Measurements from ENCODE around the gene MYO10. TPM values are rescaled to one million over a fixed set of nuclear protein-coding genes. Genes with fewer than 3 reads are reported as not detected.

The MYO10 gene
- total RNA-seq, 1 experiment from 2014 or later: 89.8 TPM

DNA sequence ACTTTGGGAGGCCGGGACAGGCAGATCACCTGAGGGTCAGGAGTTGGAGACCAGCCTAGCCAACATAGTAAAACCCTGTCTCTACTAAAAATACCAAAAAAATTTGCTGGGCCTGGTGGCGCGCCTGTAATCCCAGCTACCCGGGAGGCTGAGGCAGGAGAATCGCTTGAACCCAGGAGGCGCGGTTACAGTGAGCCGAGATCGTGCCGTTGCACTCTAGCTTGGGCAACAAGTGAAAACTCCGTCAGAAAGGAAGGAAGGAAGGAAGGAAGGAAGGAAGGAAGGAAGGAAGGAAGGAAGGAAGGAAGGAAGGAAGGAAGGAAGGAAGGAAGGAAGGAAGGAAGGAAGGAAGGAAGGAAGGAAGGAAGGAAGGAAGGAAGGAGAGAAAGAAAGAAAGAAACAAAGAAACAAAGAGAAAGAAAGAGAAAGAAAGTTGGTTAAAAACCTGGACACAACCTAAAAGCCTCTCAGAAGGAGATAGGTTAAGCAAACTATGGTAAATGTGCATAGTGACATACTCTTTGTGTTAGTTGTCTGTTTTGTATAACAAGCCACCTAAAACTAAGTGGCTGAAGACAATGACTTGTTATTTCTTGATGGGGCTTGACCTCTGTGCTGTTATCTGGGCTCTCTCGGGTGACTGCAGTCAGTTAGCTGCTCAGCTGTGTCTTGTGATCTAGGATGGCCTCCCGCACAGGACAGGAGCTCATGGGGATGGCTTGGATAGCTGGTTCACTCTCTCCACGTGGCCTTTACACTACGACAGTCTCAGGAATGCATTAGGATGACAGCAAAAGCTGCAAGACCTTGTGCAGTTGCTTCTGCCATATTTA, 8.0 kb upstream of the MYO10 start:
- CTCF ChIA-PET: interaction anchor here (1.8 kb wide), 1 partner anchor 188 kb away, joined by 5 read pairs; no protein-coding TSS in a partner anchor
- H3K4me1 Mint-ChIP-seq: peaks cover 3% of the 10 kb centered on the region
- ATAC-seq (no peak), DNase-seq (ENCODE audit: low spot score) (no peak)
- H3K4me3 Mint-ChIP-seq: no peak overlapping the region
- H3K9me3 Mint-ChIP-seq: peaks cover 19% of the 10 kb centered on the region
- peaks cover 5% of the 10 kb centered on the region for H3K27me3 Mint-ChIP-seq (ENCODE audit: low read depth)
- H3K36me3 Mint-ChIP-seq: peaks cover 15% of the 10 kb centered on the region
- POLR2A ChIA-PET: no interaction called here
- no peak overlapping the region for H3K27ac Mint-ChIP-seq
- TF ChIP-seq JAZF1 (CRISPR knock-in tag; IDR thresholded peaks at IDR 0.05): no peak
- TF ChIP-seq, protein P1, sequence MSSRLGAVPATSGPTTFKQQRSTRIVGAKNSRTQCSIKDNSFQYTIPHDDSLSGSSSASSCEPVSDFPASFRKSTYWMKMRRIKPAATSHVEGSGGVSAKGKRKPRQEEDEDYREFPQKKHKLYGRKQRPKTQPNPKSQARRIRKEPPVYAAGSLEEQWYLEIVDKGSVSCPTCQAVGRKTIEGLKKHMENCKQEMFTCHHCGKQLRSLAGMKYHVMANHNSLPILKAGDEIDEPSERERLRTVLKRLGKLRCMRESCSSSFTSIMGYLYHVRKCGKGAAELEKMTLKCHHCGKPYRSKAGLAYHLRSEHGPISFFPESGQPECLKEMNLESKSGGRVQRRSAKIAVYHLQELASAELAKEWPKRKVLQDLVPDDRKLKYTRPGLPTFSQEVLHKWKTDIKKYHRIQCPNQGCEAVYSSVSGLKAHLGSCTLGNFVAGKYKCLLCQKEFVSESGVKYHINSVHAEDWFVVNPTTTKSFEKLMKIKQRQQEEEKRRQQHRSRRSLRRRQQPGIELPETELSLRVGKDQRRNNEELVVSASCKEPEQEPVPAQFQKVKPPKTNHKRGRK (CRISPR knock-in tag; IDR thresholded peaks at IDR 0.05; ENCODE audit: borderline replicate concordance): no peak
- no peak for TF ChIP-seq NR2C2 (CRISPR knock-in tag; IDR thresholded peaks at IDR 0.05)
- TF ChIP-seq, protein P2, sequence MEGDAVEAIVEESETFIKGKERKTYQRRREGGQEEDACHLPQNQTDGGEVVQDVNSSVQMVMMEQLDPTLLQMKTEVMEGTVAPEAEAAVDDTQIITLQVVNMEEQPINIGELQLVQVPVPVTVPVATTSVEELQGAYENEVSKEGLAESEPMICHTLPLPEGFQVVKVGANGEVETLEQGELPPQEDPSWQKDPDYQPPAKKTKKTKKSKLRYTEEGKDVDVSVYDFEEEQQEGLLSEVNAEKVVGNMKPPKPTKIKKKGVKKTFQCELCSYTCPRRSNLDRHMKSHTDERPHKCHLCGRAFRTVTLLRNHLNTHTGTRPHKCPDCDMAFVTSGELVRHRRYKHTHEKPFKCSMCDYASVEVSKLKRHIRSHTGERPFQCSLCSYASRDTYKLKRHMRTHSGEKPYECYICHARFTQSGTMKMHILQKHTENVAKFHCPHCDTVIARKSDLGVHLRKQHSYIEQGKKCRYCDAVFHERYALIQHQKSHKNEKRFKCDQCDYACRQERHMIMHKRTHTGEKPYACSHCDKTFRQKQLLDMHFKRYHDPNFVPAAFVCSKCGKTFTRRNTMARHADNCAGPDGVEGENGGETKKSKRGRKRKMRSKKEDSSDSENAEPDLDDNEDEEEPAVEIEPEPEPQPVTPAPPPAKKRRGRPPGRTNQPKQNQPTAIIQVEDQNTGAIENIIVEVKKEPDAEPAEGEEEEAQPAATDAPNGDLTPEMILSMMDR (IDR thresholded peaks at IDR 0.05): no peak
- no peak for TF ChIP-seq AFF4 (CRISPR knock-in tag; IDR thresholded peaks at IDR 0.05; ENCODE audit: borderline replicate concordance)
- no peak for TF ChIP-seq ZNF121 (CRISPR knock-in tag; IDR thresholded peaks at IDR 0.05)
- TF ChIP-seq, protein P3, sequence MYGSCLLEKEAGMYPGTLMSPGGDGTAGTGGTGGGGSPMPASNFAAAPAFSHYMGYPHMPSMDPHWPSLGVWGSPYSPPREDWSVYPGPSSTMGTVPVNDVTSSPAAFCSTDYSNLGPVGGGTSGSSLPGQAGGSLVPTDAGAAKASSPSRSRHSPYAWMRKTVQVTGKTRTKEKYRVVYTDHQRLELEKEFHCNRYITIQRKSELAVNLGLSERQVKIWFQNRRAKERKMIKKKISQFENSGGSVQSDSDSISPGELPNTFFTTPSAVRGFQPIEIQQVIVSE (CRISPR knock-in tag; IDR thresholded peaks at IDR 0.05; ENCODE audit: borderline replicate concordance): no peak
- TF ChIP-seq GABPB1 (CRISPR knock-in tag; IDR thresholded peaks at IDR 0.05): no peak
- TF ChIP-seq NFYB (CRISPR knock-in tag; conservative IDR thresholded peaks at IDR 0.05; ENCODE audit: low read depth): no peak
- no peak for TF ChIP-seq KAT7 (CRISPR knock-in tag; IDR thresholded peaks at IDR 0.05; ENCODE audit: borderline replicate concordance)
- no peak for TF ChIP-seq PRDM15 (CRISPR knock-in tag; IDR thresholded peaks at IDR 0.05)
- no peak for TF ChIP-seq TEAD4 (CRISPR knock-in tag; IDR thresholded peaks at IDR 0.05)
- TF ChIP-seq TP53 (CRISPR knock-in tag; IDR thresholded peaks at IDR 0.05): no peak
- no peak for TF ChIP-seq HMGA2 (CRISPR knock-in tag; IDR thresholded peaks at IDR 0.05)
- no peak for TF ChIP-seq SOX15 (CRISPR knock-in tag; IDR thresholded peaks at IDR 0.05)
- no peak for TF ChIP-seq ZSCAN18 (CRISPR knock-in tag; IDR thresholded peaks at IDR 0.05)
- no peak for TF ChIP-seq MYBL2 (CRISPR knock-in tag; IDR thresholded peaks at IDR 0.05)
